ENCODE results near the gene RTP5. TPM values are rescaled to one million over a fixed set of nuclear protein-coding genes. Genes with fewer than 3 reads are reported as not detected.

Gene RTP5
- total RNA-seq, 1 donor from 2014 or later: not detected

DNA sequence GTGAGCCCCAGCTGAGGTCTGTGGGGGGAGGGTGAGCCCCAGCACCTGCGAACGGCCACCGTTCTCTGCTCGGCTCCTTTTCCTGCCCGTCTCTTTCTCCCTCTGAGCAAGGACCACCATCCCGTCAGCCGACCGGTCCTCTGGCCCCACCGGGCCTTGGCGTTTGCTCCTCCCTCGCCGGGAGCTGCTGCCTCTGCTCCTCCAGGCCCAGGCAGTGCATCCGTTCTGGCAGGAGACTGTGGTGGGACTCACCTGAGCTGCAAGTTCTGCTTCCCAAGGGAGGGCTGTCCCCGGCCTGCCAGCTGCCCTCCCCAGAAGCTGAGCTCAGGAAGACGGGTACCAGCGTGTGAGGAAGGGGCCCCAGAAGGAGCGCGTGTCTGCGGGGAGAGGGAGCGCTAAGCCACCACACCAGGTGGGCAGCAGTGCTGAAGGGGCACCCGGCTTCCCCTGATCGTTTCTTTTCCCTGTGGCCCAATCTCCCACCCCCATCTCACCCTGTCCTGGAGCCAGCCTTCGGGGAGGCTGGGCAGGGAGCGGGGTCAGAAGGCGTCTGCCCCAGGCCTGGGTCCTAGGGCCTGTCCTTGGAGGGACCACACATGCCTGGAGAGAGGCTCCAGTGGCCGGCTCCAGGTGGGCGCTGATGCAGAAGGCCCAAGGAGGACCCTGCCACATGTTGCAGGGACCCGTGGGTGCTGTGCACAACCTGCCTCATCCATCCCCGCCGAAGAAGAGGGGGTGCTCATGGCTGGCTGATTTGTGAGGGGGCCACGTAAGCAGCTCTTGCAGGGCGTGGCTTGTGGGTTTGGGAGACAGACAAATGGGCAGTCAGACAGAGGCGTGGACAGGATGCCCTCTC lies 2.5 kb upstream of the RTP5 start:
- TF ChIP-seq EZH2 (IDR thresholded peaks at IDR 0.05; ENCODE audit: insufficient read depth, low read length): peak; percentile 13
- TF ChIP-seq, protein P1, sequence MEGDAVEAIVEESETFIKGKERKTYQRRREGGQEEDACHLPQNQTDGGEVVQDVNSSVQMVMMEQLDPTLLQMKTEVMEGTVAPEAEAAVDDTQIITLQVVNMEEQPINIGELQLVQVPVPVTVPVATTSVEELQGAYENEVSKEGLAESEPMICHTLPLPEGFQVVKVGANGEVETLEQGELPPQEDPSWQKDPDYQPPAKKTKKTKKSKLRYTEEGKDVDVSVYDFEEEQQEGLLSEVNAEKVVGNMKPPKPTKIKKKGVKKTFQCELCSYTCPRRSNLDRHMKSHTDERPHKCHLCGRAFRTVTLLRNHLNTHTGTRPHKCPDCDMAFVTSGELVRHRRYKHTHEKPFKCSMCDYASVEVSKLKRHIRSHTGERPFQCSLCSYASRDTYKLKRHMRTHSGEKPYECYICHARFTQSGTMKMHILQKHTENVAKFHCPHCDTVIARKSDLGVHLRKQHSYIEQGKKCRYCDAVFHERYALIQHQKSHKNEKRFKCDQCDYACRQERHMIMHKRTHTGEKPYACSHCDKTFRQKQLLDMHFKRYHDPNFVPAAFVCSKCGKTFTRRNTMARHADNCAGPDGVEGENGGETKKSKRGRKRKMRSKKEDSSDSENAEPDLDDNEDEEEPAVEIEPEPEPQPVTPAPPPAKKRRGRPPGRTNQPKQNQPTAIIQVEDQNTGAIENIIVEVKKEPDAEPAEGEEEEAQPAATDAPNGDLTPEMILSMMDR (IDR thresholded peaks at IDR 0.05; ENCODE audit: insufficient read depth, low read depth, low read length): no peak
- Mint-ChIP-seq H3K9me3 (ENCODE audit: unreplicated experiment) (no peaks in the 10 kb centered on the region), H3K4me3 (ENCODE audit: unreplicated experiment) (no peak overlapping the region), H3K27ac (ENCODE audit: unreplicated experiment) (no peak overlapping the region), H3K4me1 (ENCODE audit: low read depth, unreplicated experiment) (no peaks in the 10 kb centered on the region), H3K27me3 (ENCODE audit: low read depth, unreplicated experiment) (peaks cover 14% of the 10 kb centered on the region), H3K36me3 (ENCODE audit: low read depth, unreplicated experiment) (no peaks in the 10 kb centered on the region)
- peaks cover 33% of the 10 kb centered on the region for H3K27me3 ChIP-seq (ENCODE audit: insufficient read depth, low read length)
- no peak overlapping the region for H2AFZ ChIP-seq (ENCODE audit: low read depth, low read length)
- no peaks in the 10 kb centered on the region for H3K79me2 ChIP-seq (ENCODE audit: insufficient read depth, low read length)
- peaks cover 15% of the 10 kb centered on the region for H3K9me3 ChIP-seq (ENCODE audit: insufficient read depth, low read depth, low read length)
- DNase-seq (ENCODE audit: low read depth) (no peak), FAIRE-seq (no peak)
- H3K4me1 ChIP-seq (ENCODE audit: insufficient read depth, low read length): no peaks in the 10 kb centered on the region
- peaks cover 20% of the 10 kb centered on the region for H4K20me1 ChIP-seq (ENCODE audit: insufficient read depth, low read length)
- no peak overlapping the region for H3K27ac ChIP-seq (ENCODE audit: low read depth, low read length)
- H3K36me3 ChIP-seq (ENCODE audit: insufficient read depth, low read length): no peaks in the 10 kb centered on the region
- H3K4me2 ChIP-seq (ENCODE audit: low read length): no peak overlapping the region
- no peak overlapping the region for H3K9ac ChIP-seq (ENCODE audit: low read length)
- no peak overlapping the region for H3K4me3 ChIP-seq (ENCODE audit: insufficient read depth, low read depth, low read length)

DNA sequence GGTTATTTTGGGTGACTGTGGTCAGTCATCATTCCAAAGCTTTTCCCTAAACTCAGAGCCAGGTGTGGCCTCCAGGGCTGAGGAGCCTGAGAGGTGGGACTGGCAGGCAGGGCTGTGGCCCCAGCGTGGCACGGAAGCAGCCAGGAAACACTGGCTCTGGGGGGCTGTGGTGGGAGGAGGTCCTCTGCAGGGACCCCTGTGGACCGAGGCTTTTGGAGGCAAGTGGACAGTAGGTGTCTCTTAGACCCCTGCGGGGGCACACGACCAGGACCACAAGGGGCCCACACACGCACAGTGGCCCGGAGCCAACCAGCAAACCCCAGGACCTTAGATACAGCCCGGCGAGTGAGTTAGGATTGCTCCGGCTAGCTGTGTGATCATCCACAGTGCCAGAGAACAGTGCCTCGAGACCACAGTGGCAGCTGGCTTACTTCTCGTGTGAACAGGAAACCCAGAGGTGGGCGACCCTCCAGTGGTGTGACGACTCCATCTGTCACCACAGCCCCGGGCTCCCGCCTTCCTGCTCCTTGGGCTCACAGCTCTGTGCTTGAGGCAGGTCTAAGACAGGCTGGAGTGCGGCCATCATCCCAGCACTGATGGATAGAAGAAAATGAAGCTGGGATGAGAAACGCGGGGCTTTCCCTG lies 1.6 kb upstream of the RTP5 start:
- Mint-ChIP-seq H3K9me3 (ENCODE audit: unreplicated experiment) (no peaks in the 10 kb centered on the region), H3K27me3 (ENCODE audit: low read depth, unreplicated experiment) (peaks cover 14% of the 10 kb centered on the region), H3K4me3 (ENCODE audit: unreplicated experiment) (no peak overlapping the region), H3K4me1 (ENCODE audit: low read depth, unreplicated experiment) (no peaks in the 10 kb centered on the region), H3K36me3 (ENCODE audit: low read depth, unreplicated experiment) (no peaks in the 10 kb centered on the region), H3K27ac (ENCODE audit: unreplicated experiment) (no peak overlapping the region)
- H3K9ac ChIP-seq (ENCODE audit: low read length): no peak overlapping the region
- no peaks in the 10 kb centered on the region for H3K79me2 ChIP-seq (ENCODE audit: insufficient read depth, low read length)
- H3K27ac ChIP-seq (ENCODE audit: low read depth, low read length): no peak overlapping the region
- no peak overlapping the region for H3K4me3 ChIP-seq (ENCODE audit: insufficient read depth, low read depth, low read length)
- peaks cover 15% of the 10 kb centered on the region for H3K9me3 ChIP-seq (ENCODE audit: insufficient read depth, low read depth, low read length)
- FAIRE-seq (no peak), DNase-seq (ENCODE audit: low read depth) (no peak)
- H3K4me1 ChIP-seq (ENCODE audit: insufficient read depth, low read length): no peaks in the 10 kb centered on the region
- peaks cover 20% of the 10 kb centered on the region for H4K20me1 ChIP-seq (ENCODE audit: insufficient read depth, low read length)
- H3K36me3 ChIP-seq (ENCODE audit: insufficient read depth, low read length): no peaks in the 10 kb centered on the region
- TF ChIP-seq EZH2 (IDR thresholded peaks at IDR 0.05; ENCODE audit: insufficient read depth, low read length): peak; percentile 37
- TF ChIP-seq, protein P1 (IDR thresholded peaks at IDR 0.05; ENCODE audit: insufficient read depth, low read depth, low read length): no peak
- H3K27me3 ChIP-seq (ENCODE audit: insufficient read depth, low read length): peaks cover 33% of the 10 kb centered on the region
- no peak overlapping the region for H3K4me2 ChIP-seq (ENCODE audit: low read length)
- H2AFZ ChIP-seq (ENCODE audit: low read depth, low read length): no peak overlapping the region
